HG03097 (cell line): Measurements from ENCODE around the gene CCDC192.
"Not testable (repeated sequence)": the region's sequence is repeated elsewhere in the genome, so short reads cannot be mapped to it uniquely, and the experiment has no call there.

ENCODE experiments used
- ATAC-seq: cut with Tn5 transposase; IDR thresholded peaks from one replicate; pipeline ENCODE4 v1.9.1; 2021; ENCODE audit not compliant: unreplicated experiment, low FRiP score

Gene CCDC192

GRCh38 chr5:127702926-127703561 lies at the start of gene CCDC192:
Gene CCDC192 (plus strand): TSS chr5:127703391. CDS start chr5:127703446, 55 bp downstream.
- ATAC-seq = no peak

- ATAC-seq = no peak
These were observed 46.4 kb upstream of the CCDC192 start for GRCh38 chr5:127656825-127657224.

GRCh38 chr5:127660047-127660733 lies 43.0 kb upstream of the CCDC192 start:
- no peak for ATAC-seq

GRCh38 chr5:127664093-127664492 lies 39.1 kb upstream of the CCDC192 start:
- ATAC-seq = no peak

GRCh38 chr5:127665641-127666040 lies 37.5 kb upstream of the CCDC192 start:
- no peak for ATAC-seq

GRCh38 chr5:127666043-127666716 lies 37.0 kb upstream of the CCDC192 start:
- ATAC-seq = no peak

GRCh38 chr5:127667926-127668325 lies 35.3 kb upstream of the CCDC192 start:
- no peak for ATAC-seq

GRCh38 chr5:127671218-127671617 lies 32.0 kb upstream of the CCDC192 start:
- ATAC-seq = no peak

GRCh38 chr5:127673117-127673800 lies 29.9 kb upstream of the CCDC192 start:
- ATAC-seq = no peak

GRCh38 chr5:127676951-127677350 lies 26.2 kb upstream of the CCDC192 start:
- ATAC-seq = not testable (repeated sequence)

GRCh38 chr5:127679691-127680330 lies 23.4 kb upstream of the CCDC192 start:
- not testable (repeated sequence) for ATAC-seq

GRCh38 chr5:127680595-127680994 lies 22.6 kb upstream of the CCDC192 start:
- ATAC-seq = no peak

- no peak for ATAC-seq
These were observed 20.2 kb upstream of the CCDC192 start for GRCh38 chr5:127683008-127683407.

- no peak for ATAC-seq
These were observed 18.3 kb upstream of the CCDC192 start for GRCh38 chr5:127684726-127685467.

- ATAC-seq = no peak
These were observed 17.5 kb upstream of the CCDC192 start for GRCh38 chr5:127685662-127686061.

GRCh38 chr5:127686424-127686823 lies 16.8 kb upstream of the CCDC192 start:
- ATAC-seq = no peak

- ATAC-seq = no peak
These were observed 8.5 kb upstream of the CCDC192 start for GRCh38 chr5:127694518-127695171.

- ATAC-seq = no peak
These were observed 7.8 kb upstream of the CCDC192 start for GRCh38 chr5:127695346-127695745.

- ATAC-seq = no peak
These were observed 6.5 kb upstream of the CCDC192 start for GRCh38 chr5:127696683-127697082.
